GM21786 (cell line): Measurements from ENCODE around the gene CLEC18A.
"Not testable (repeated sequence)": the region's sequence is repeated elsewhere in the genome, so short reads cannot be mapped to it uniquely, and the experiment has no call there.

Source experiments
- ATAC-seq: cut with Tn5 transposase; IDR thresholded peaks from one replicate; pipeline ENCODE4 v1.9.1; 2021; ENCODE audit not compliant: unreplicated experiment

Gene CLEC18A

GRCh38 chr16:69951672-69952031 lies 518 bp downstream of the CLEC18A start:
- ATAC-seq, result not testable (repeated sequence)

GRCh38 chr16:69952116-69952515 lies 982 bp downstream of the CLEC18A start:
- not testable (repeated sequence) for ATAC-seq

- ATAC-seq, result not testable (repeated sequence)
Measured at GRCh38 chr16:69952572-69953355, 1.6 kb downstream of the CLEC18A start.

GRCh38 chr16:69954241-69954640 lies 3.1 kb downstream of the CLEC18A start:
- not testable (repeated sequence) for ATAC-seq

- not testable (repeated sequence) for ATAC-seq
Measured at GRCh38 chr16:69963312-69963711, 12.2 kb downstream of the CLEC18A start.

DNA sequence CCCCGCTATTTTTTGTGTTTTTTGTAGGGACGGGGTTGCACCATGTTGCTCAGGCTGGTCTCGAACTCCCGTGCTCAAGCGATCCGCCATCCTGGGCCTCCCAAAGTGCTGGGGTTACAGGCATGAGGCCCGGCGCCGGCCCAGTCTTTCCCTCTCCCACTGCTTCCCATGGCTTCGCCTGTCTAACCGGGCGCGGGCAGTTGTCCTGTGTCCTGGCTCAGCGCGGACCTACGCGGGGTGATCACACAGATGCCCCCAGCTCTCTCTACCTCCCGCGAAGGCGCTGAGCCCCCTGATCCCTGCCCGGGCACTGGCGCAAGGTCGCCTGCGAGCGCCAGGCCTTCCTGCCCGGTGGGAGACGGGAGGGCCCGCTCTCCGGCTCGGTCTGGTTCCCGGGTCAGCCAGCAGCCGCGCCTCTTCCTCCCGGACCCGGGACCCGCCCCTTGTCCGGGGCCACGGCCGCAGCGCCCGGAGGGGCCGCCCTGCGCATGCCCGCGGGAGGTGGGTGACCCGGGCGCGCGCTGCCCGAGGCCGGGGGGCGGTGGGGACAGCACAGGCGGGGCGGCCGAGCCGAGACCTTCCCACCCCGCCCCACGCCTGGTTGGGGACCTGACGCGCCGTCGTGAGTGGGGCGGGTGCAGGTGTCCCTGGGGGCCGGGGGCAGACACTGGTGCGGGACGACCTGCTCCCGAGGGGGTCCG lies 14.0 kb downstream of the CLEC18A start:
- ATAC-seq, result not testable (repeated sequence)

- ATAC-seq, result not testable (repeated sequence)
Measured at GRCh38 chr16:69965661-69966054, 14.5 kb downstream of the CLEC18A start.

DNA sequence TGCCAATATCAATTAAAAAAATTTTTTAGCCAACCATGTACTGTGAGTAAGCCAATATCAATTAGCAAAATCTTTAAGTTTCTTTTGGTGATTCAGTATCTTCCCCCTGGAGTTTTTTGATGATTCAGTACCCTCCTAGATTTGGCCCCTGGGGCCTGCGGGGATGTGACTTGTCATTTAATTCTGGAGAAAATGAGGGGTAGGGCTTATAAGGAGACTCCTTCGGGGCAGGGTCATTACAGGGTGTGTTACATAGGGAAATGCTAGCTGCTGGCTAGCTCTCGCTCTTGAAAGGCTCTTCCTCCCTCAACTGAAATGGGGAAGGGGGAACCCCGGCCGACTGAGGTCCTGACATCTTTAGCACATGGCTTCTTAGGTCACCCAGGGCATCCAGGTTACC lies 16.6 kb downstream of the CLEC18A start:
- not testable (repeated sequence) for ATAC-seq

DNA sequence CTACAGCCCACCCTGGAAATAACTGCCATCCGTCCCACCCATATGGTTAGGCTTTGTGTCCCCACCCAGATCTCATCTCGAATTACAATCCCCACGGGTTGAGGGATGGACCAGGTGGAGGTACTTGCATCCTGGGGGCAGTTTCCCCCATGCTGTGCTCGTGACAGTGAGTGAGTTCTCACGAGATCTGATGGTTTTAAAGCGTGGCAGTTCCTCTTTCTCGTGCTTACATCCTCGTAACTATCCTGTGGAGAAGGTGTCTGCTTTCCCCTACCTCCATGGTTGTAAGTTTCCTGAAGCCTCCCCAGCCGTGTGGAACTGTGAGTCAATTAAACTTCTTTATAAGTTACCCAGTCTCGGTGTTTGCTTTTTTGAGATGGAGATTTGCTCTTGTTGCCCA lies 17.0 kb downstream of the CLEC18A start:
- ATAC-seq, result not testable (repeated sequence)

DNA sequence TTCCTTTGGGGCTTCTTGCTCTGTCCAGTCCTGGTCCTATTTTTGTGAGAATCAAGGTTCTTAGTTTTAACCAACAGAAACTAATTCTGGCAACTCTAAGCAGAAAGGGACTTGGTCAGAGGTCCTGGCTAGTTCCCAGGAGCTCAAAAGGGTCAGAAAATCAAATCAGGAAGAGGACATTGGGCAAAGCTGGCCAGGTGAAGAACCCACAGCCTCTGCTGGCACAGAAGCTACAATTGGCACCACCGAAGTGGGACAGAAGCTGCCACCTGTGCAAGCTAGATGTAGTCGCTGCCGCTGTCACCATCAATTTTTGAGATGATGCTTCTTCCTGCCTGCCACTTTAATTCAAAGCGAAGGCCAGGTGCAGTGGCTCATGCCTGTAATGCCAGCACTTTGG lies 18.5 kb downstream of the CLEC18A start:
- not testable (repeated sequence) for ATAC-seq

DNA sequence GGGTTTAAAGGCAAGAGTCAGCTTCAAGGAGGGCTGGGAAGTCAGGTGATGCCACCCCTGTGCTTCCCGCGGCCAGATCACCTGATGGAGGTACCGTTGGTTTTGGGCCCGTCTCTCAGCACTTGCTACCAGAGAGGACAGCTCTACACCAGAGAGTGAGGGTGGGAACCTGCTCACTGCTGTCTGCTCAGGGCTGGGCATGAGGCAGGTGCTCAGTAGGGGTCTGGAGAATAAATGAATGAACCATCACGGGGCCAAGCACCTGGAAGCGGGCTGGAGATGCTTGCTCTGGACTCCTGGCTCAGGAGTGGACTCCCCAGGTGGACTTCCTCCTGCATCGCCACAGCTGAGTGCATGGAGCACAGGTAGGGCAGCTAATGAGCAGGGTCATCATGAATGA lies 21.0 kb downstream of the CLEC18A start:
- not testable (repeated sequence) for ATAC-seq

DNA sequence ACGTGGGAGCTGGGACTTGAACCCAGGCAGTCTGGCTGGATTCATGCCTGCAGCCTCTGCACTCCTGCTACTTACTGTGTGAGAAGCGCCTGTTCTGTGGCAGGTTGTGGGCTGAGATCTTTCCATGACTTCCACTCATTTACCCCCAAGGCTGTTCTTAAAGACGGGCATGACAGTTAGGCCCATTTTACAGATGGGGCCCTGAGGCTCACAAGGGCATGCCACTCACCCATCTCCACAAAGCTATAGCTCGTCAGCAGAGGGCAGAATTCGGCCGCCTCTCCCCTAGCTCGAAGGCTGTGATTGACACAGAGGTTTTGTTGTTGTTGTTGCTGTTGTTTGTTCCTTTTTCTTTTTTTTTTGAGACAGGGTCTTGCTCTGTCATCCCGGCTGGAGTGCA lies 21.8 kb downstream of the CLEC18A start:
- not testable (repeated sequence) for ATAC-seq

DNA sequence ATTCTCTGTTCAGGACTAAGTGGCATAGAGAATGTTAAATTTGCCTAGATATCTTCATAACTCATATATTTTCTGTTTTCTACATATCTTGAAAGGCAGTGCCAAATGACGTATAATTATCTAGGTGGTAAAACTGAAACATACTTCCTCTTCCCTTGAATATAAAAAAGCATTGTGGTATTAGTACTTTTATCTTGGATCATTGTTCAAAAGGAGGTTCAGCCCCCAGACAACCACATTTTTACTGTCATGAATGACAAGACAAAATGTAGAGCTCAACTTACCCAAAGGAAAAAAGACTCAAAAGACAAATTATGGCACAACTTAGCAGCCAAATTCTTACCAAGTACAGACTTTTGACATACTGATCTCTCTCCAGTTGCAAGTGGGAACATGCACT lies 34.1 kb downstream of the CLEC18A start:
- ATAC-seq, result not testable (repeated sequence)

DNA sequence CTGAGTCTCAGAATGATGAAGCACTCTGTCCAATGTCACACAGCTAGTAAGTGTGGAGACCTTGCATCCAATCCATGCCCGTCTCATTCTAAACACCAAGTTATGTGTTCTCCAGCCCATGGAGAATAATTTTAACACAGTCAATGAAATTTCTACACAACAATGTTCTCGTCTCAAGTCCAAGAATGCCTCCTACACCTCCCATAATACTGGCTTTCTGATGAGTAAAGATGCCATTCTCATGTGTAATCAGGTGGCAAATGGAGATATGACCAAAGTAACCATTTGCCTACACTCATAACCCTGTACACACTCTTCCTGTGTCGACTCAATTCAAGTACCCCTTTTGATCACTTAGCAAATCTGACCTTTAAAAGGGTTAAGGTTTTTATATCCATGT lies 46.8 kb downstream of the CLEC18A start:
- not testable (repeated sequence) for ATAC-seq

DNA sequence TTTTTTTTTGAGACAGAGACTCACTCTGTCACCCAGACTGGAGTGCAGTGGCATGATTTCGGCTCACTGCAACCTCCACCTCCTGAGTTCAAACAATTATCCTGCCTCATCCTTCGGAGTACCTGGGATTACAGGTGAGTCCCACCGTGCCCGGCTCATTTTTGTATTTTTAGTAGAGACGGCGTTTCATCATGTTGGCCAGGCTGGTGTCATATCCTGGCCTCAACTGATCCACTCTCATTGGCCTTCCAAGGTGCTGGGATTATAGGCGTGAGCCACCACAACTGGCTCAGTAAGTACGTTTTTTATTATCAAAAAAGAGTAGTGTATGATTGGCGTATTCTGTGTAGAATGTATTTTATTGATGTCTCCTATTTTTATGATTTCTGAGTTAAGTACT lies 48.7 kb downstream of the CLEC18A start:
- not testable (repeated sequence) for ATAC-seq

GRCh38 chr16:70003511-70003910 lies 52.4 kb downstream of the CLEC18A start:
- ATAC-seq, result not testable (repeated sequence)

- ATAC-seq, result not testable (repeated sequence)
Measured at GRCh38 chr16:70008604-70009003, 57.5 kb downstream of the CLEC18A start.

DNA sequence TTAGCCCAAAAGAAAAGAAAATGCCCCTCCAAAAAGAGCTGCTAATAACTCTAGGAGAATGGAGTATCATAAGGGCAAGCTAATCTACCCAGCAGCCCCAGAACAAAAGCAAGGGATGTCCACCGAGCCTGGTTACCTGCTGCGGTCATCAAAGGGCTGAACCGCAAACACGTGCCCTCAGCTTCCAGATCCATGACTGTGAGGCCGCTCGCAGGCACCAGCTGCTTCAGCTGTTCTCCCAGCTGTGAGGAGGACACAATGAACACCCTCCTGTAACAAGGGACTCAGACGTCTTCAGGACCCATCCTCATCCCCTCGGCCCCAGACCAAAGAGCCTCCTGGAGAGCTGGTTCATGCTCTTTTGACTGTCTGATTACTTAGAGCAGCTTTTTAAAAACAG lies 59.5 kb downstream of the CLEC18A start:
- ATAC-seq, result not testable (repeated sequence)

DNA sequence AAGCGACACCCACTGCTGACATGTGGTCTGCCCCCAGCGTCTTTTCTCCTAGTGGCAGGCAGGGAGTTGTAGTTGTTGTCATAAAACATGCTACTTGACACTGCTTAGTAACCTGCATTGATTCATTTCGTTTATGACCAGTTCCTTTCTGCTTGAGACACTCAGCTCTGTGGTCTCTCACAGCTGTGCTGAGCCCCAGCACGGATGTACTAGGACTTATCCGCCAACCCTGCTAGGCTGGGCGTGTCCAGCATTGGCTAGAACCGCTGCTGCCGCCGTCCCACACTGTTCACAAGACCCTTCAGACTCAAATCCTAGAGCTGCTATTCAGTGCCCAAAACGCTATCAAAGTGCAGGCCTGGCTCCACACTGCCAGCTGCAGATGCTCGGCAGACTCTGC lies 60.0 kb downstream of the CLEC18A start:
- ATAC-seq, result not testable (repeated sequence)

- ATAC-seq, result not testable (repeated sequence)
Measured at GRCh38 chr16:70012354-70012753, 61.2 kb downstream of the CLEC18A start.

- ATAC-seq, result not testable (repeated sequence)
Measured at GRCh38 chr16:70012951-70013350, 61.8 kb downstream of the CLEC18A start.
